Activated CD8-positive, alpha-beta memory T cell treated with anti-CD3 and anti-CD28 coated beads for 1 hour (primary cell): Measurements from ENCODE around the gene METTL15.
"Not testable (repeated sequence)": the region's sequence is repeated elsewhere in the genome, so short reads cannot be mapped to it uniquely, and the experiment has no call there.

Source experiments
- DNase-seq, 2 donors: peaks; one replicate each; pipeline ENCODE4 v3.0.0-alpha.2; 2020; ENCODE audit warnings: low read depth in 1 of 2; ENCODE audit errors: extremely low read depth in 1 of 2

METTL15 gene, protein sequence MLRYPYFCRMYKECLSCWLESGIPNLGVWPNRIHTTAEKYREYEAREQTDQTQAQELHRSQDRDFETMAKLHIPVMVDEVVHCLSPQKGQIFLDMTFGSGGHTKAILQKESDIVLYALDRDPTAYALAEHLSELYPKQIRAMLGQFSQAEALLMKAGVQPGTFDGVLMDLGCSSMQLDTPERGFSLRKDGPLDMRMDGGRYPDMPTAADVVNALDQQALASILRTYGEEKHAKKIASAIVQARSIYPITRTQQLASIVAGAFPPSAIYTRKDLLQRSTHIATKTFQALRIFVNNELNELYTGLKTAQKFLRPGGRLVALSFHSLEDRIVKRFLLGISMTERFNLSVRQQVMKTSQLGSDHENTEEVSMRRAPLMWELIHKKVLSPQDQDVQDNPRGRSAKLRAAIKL

DNA sequence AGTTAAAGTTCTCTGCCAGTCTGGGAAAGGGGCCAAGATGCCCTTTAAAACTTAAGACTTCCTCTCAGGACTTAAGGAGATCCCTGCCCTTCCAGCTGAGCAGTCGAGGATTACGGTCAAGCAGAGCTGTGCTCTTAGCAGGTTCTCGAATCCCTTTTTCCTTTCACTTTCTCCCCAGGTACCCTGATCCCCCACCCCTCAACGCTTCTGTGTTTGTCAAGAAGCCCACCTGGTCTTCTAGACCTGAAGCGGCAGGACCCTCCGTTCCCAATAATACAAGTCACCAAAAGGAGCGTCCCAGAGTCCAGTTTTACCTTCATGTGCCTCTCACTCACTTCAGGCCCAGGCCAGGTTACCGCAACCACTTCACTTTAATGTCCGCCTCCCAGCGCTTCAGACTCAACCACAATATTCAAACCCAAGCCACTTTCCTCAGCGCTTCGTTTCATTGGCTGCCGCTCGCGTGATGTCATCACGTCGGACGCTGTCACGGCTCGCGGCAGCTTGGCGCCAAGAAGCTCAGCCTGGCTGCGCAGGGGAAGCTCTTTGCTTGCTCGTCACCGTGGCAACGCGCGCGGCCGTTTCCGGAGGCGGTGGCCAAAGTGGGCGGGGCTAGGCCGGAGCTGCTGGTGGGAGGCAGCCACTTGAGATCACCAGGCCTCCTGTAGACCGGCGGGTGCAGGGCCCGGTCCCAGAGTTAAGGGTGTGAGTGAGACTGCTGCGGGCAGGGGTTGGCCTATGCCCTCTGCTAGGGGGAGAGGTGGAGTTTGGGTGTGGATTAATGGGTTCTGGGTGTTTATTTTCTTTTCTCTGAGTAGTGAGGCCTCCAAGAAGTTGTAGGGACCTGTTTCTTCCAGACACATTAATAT lies at the start of gene METTL15, which contains the start of gene KIF18A:
Gene METTL15 (plus strand): TSS at position 639 of the 869 bp plus-strand sequence. CDS start 4,947 bp downstream, outside the sequence.
Gene KIF18A (minus strand): TSS at position 407 of the 869 bp plus-strand sequence. CDS start 10,209 bp downstream, outside the sequence.
- peak; percentile 94 to 97 for DNase-seq

DNA sequence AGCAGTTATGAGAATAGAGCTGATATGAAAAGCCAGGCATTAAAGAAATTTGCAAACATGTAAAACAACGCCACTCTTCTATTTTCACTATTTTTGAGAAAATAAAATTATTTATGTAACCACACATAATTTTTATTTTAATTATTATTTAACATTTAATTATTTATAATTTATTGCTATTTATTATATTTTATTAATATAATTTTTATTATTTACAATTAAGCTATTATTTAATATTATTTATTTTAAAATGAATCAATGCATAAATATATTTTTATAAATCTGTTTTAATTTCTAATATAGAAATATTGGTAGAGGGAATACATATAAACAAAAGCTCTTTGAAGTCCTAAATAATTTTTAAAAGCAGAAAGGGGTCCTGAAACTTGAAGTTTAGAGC lies 36.9 kb upstream of the METTL15 start:
- DNase-seq, result no peak

DNA sequence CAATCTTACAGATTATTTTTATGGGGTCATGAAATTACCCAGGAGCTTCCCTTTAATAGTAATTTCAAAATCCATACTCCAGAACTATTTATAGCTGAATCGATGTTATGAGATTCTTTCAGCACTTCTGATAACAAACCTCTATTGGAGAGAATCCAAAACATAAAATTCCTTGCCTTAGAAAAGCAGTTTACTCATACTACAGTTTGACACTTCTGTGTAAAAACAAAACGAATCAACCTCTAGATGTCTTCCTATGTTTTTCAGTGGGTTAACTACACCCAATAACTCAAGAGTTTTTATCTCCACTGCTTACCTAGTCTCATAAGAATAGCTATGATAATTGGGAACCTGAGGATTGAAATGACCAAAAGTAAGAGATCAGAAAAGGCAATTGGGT lies 35.9 kb upstream of the METTL15 start:
- no peak for DNase-seq

DNA sequence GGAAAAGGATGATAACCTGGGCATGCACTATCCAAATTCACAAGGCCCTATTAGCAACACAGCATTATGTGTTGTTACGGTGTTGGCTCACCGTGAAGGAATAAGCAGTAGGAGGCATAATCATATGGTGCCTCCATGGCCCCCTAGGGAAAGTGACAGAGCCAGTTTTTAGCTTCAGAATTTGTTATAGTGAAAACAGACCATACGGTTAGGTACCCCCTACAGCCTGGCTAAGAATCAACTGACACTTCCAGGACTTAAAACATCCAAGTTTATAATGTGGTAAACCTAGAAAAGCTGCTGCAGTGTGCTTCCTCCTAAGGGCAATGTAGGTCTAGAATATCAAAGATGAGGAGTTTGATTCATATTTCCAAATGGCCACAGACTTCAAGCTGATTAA lies 30.7 kb upstream of the METTL15 start:
- DNase-seq, result no peak

DNA sequence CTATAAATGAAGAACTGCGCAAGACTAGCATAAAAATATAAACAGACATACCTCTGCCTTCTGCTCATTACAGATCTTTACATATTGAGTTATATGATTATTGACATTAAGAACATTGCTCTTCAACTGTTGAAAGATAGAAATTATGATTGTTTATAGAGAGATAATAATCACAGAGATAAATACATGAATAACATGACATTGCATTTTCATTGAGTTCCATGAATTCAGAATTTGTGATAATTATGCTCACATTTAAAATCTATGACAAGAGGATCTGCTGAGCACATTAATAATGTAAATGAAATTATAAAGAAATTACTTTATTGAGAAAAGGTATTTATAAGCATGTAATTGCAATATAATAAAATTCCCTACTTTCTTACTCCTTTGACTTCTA lies 25.1 kb upstream of the METTL15 start:
- DNase-seq, result no peak

DNA sequence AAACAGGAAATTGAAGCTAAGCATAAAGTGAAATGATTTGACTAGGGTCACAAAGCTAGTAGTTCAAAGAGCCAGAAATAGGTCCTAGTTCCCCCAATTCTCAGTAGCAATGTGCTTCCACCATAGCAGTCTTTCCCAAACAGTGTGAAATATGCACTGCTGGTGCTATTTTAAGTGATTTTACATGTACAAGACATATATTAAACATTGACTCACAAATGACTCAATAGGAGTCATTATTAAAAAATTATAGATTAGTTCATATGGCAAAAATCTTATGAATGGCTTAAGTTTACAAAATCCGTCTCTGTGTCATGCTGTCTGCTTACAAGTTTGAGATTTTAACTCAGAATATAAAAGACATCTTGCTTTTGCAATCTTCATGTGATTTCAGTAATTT lies 21.6 kb upstream of the METTL15 start:
- no peak for DNase-seq

DNA sequence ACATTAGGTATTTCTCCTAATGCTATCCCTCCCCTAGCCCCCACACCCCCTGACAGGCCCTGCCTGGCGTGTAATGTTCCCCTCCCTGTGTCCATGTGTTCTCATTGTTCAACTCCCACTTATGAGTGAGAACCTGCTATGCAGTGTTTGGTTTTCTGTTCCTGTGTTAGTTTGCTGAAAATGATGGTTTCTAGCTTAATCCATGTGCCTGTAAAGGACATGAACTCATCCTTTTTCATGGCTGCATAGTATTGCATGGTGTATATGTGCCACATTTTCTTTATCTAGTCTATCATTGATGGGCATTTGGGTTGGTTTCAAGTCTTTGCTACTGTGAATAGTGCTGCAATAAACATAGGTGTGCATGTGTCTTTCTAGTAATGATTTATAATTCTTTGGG lies 21.0 kb upstream of the METTL15 start:
- DNase-seq, result not testable (repeated sequence)

DNA sequence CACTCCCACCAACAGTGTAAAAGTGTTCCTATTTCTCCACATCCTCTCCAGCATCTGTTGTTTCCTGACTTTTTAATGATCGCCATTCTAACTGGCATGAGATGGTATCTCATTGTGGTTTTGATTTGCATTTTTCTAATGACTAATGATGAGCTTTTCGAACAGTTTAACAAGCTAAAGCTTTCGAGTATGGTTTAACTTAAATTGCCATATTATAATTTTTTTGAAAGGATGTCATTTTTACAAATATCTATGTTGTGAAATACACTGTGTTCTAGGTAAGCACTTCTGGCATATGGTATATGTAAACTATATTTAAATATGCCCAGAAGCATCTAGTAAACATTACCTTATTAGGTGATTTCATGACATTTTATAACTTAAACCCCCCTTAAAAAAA lies 20.5 kb upstream of the METTL15 start:
- not testable (repeated sequence) for DNase-seq

DNA sequence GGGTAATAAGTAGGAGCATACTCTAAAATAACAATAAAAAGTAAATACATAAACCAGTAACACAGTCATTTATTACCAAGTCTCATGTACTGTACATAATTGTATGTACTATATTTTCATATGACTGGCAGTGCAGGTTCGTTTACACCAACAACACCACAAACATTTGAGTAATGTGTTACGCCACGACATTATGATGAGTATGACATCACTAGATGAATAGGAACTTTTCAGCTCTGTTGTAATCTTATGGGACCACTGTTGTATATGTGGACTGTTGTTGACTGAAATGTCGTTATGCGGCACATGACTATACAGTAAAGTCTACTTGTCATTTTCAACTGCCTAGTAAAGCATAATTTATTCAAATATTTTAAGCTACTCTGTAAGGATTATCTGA lies 18.8 kb upstream of the METTL15 start:
- no peak for DNase-seq

DNA sequence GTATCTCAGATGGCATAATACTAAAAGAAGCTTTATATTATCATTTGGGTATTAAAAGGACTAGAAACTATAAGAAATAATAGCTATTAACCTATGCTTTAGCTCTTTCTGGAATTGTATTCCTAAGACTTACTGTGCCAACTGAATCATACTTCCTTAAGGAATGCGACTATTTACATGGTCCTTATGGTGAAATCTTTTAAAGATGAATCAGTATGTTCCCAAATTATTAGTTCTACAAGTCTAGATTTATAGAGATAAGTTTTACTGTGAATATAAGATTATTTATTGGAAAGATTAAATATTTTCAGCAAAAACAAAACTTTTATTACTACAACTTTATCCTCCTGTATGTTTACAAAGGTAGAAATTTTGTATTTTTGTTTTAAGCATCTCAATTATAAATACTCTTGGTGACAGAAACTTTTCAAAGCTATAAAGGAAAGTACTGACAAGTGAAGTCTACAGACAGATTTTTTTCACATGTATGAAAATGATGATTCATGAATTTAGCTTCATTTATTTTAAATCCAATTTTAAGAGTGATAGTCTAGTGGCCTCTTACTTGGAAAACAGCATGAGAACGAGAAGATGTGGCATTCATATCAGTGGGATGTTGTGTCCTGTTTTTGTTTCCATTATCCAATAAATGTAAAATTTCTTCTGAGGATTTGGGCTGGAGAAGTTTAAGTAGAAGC lies 18.0 kb upstream of the METTL15 start:
- no peak for DNase-seq

DNA sequence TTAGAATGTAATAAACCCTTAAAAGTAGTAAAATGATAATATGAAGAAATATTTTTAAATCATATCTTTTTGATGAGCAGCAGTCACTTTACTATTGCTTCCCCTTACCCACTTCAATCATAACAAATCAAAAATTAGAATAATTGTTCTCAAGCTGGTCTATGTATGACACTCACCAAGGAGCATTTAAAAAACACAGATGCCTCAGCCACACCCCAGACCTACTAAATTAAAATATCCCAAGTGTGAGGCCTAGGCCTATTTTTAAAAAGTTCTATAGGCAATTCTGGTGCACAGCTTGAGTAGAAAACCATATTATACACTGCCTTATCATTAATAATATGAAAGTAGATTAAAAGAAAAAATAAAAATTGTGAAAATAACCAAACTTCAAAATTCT lies 15.4 kb upstream of the METTL15 start:
- no peak for DNase-seq

DNA sequence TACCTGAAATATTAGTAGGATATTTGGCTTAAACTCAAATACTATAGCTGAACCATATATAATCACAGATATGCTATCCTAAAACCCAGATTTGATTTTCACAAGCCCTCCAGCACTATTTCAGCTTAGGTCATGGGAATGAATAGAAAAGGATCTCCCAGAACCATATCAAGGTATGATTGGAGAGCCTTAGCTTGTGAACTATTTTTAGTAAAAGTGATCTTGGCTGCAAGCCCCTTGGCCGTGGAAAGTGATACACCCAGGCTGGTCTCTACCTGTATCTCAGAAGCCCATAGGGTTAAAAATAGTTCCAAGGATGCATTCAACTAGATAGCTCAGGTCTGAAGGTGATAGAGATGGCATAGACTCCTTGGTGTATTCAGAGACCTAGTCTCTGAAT lies 9.9 kb upstream of the METTL15 start:
- no peak for DNase-seq

DNA sequence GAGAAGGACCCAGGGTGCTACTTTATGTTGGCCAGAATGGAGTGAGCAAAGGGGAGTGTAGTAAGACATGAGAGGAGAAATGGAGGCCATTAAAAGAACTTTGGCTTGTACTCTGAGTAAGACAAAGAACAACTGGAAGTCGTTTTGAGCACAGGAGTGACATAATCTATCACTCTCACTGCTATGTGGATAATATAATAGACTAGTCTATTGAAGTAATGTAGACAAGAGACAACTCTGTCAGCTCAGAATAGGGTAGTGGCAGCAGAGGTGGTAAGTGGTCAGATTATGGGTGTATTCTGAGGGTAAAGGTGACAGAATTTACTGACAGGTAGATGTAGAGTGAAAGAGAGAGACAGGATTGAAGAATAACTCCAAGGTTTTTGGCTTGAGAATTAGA lies 8.5 kb upstream of the METTL15 start:
- no peak for DNase-seq

DNA sequence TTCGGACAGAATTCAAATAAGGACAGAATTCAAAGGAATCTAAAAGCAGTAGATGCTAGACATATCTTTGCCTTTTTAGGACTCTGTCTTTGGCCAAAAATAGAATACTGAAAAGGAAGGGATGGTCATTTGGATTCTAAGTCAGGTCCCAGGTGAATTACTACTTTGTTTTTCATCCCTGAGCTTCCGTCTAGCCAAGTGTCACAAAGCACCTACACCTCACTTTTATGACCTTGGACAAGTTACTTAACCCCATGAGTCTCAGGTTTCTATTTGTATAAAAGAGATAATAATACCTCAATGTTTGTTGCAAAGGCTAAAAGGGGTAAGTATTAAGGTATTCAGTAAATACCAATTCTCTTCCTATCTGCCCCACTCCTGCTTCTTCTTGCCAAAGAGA lies 7.5 kb upstream of the METTL15 start:
- no peak for DNase-seq

DNA sequence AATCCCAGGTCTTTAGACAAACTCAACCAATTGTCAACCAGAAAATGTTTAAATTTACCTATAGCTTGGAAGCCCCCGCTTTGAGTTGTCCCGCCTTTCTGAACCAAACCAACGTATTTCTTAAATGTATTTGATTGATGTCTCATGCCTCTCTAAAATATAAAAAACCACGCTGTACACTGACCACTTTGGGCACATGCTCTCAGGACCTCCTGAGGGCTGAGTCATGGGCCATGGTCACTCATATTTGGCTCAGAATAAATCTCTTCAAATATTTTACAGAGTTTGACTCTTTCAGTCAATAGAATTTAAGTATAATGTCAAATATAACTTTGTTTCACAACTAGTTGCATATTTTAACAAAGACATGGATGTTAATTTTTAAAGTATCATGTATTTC lies 5.9 kb upstream of the METTL15 start:
- DNase-seq, result not testable (repeated sequence)

DNA sequence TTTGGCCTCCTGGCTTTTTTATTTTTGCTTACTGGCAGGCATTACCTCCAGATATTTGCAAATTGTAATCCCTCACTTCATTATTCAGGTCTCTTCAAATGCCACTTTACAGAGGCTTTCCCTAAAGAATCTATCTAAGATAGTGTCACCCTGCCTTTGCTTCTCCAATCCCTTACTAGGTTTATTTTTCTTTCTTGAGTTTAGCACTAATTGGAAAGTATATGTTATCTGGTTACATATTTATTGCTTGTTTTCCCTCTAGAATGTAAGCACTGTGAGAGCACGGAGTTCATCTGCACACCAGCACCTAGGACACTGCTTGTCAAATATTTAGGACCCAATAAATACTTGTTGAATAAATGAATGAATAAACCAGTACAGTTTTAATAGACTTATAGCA lies 3.8 kb upstream of the METTL15 start:
- DNase-seq, result no peak

DNA sequence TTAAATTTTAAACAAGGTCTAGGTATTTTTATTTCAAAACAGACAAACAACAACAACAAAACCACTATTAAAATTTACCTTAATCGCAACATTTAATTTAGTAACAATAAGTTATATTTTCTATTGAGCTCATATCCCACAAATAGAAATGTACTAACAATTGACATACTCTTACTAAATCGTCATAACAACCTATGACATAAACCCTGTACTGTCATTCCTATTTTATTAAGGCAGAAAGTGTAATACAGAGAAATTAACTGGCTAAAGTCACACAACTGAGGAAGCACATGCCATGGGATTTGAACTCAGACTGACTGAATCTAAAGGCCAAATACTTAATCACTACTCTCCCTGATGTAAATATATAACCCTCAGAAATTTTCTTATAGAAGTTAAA lies 3.2 kb upstream of the METTL15 start:
- no peak for DNase-seq

DNA sequence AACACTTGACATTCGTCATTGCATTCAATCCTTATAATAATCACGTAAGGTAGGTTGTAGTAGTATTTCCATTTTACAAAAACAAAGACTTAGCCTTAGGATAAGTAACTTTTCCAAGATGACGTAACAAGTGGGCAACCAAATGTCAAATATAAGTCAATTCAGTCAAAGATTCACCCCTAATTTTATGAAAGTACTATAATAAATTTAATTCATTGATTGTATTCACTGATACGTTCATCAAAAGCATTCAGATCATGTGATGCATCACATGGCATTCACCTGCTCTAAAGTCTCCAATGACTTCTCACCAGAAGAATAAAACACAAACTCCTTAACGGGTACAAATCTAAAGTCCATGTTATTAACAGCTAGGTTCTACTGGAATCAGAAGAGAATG lies 2.3 kb upstream of the METTL15 start:
- no peak for DNase-seq

DNA sequence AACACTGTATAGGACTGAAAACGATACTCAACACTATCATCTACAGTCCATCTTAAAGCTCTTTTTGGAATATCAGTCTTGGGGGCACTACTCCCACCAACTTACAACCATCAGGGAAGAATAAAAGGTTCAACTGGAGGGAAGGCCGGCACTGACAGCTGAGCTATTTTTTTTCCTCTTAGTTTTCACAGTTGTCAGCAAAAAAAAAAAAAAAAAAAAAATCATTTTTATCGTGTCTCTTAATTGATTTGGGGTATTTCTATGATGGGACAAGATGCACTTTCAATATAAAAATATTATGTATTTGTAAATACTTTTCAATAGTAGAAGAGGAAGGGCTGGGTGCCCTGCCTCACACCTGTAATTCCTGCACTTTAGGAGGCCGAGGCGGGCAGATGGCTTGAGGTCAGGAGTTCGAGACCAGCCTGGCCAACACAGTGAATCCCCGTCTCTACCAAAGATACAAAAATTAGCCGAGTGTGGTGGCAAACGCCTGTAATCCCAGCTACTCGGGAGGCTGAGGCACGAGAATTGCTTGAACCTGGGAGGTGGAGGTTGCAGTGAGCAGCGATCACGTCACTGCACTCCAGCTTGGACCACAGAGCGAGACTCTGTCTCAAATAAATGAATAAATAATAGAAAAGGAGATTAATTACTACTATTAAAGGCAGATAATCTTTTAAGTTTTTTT lies 1.7 kb upstream of the METTL15 start:
- no peak for DNase-seq

DNA sequence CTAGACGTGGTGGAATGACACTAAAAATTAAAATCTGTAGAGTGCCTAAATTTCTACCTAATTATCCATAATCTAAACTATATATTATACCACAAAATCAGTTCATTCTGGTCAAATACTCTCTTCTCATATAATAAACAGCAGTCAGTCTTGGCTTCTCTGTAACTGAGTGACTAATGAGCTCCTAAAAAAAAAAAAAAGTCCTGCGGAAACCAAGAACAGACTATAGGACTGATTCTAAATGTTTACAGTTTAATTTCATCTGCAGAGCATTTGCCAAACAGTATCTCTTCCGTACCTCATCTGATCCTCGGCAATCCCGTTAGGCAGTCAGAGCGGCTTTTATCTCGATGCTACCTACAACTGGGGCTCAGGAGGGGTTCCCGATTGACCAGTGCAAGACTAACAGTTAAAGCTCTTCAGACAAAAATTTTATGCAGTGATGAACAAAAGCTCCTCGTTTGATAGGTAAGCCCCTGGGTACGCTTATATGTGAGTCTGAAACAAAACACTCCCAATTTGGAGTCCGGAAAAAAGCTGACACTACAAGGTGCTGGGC lies 918 bp upstream of the METTL15 start:
- no peak for DNase-seq
